Lung (tissue), 16 donors: ENCODE results near the gene SOBP. TPM values are rescaled to one million over a fixed set of nuclear protein-coding genes. Genes with fewer than 3 reads are reported as not detected.

ENCODE experiments used
- ATAC-seq: fragments of 200-7000 bp; cut with Tn5 transposase; one replicate; pipeline ENCODE4 v1.9.1; 2020; ENCODE audit warnings: moderate number of reproducible peaks; ENCODE audit not compliant: insufficient read depth, low FRiP score
- DNase-seq, 3 donors: peaks; one replicate each; pipeline ENCODE4 v3.0.0-alpha.2; 2013 to 2017
- H3K27ac ChIP-seq, 2 donors: one replicate each; pipeline ENCODE4 v1.5.1; 2013; ENCODE audit warnings: mild to moderate bottlenecking in 2 of 2, moderate library complexity in 2 of 2, control low read depth in 1 of 2, inconsistent platforms in 1 of 2, low read depth in 1 of 2, low read length in 1 of 2
- H3K27me3 ChIP-seq, 3 donors: one replicate each; pipeline ENCODE4 v1.5.1; 2013; ENCODE audit warnings: low read length in 2 of 3; ENCODE audit not compliant: control insufficient read depth in 3 of 3, insufficient read depth in 3 of 3
- H3K36me3 ChIP-seq, 4 donors: one replicate each; pipeline ENCODE4 v1.5.1; 2013; ENCODE audit warnings: low read length in 4 of 4, mild to moderate bottlenecking in 1 of 4, moderate library complexity in 1 of 4; ENCODE audit not compliant: control insufficient read depth in 4 of 4, insufficient read depth in 4 of 4
- H3K4me1 ChIP-seq, 5 donors: one replicate each; pipeline ENCODE4 v1.5.1; 2013; ENCODE audit warnings: low read length in 5 of 5, mild to moderate bottlenecking in 2 of 5, moderate library complexity in 1 of 5; ENCODE audit not compliant: control insufficient read depth in 5 of 5, insufficient read depth in 5 of 5
- H3K4me3 ChIP-seq: one replicate; pipeline ENCODE4 v1.5.1; 2013; ENCODE audit warnings: mild to moderate bottlenecking, control low read depth, moderate library complexity
- H3K9ac ChIP-seq, 2 donors: one replicate each; pipeline ENCODE4 v1.5.1; 2013; ENCODE audit warnings: low read length in 2 of 2, control low read depth in 1 of 2; ENCODE audit not compliant: insufficient read depth in 1 of 2
- H3K9me3 ChIP-seq, 4 donors: one replicate each; pipeline ENCODE4 v1.5.1; 2013; ENCODE audit warnings: low read length in 3 of 4, mild to moderate bottlenecking in 1 of 4, moderate library complexity in 1 of 4; ENCODE audit not compliant: control insufficient read depth in 4 of 4, insufficient read depth in 3 of 4
- WGBS, 2 donors: extraction: QIAGEN DNeasy Blood & Tissue Kit; methylation state at CpG; one replicate each; pipeline ENCODE4 v1.1.7; 2013; 5-methylcytosine and 5-hydroxymethylcytosine counted together
- long read RNA-seq, 5 donors: transcript quantifications; one replicate each; lab custom pipeline, GENCODE V29; 2026
- polyA plus RNA-seq, 2 donors: library from polyadenylated mRNA; stranded (reverse); fragments of 200-250 nt; gene quantifications; one replicate each; pipeline ENCODE4 v1.2.1, GENCODE V29; 2013
- total RNA-seq, 2 donors: library from RNA; depleted of rRNA in 1 of 2; stranded (reverse); fragments of >200 nt in 1 of 2; gene quantifications; one replicate each; pipeline ENCODE4 v1.2.1, GENCODE V29; 2014 to 2021
- TF ChIP-seq, protein P1 (sequence below): IDR thresholded peaks from 2 replicates; pipeline ENCODE4 v1.5.1; 2012; ENCODE audit warnings: mild to moderate bottlenecking; ENCODE audit errors: control extremely low read depth, extremely low read depth
- donor health status: control.
- donor health status: control.
- donor health status: Bipolar disorder and iron deficiency.
- donor health status: healthy.
- donor health status: DM: yes; HTN: yes; CAD: no.

SOBP gene
- total RNA-seq (10 to 100 TPM in 1 of 2 donors, 1 to 10 TPM in 1; 9.2 to 14.5 TPM), polyA plus RNA-seq (1 to 10 TPM; 1.6 to 2.5 TPM)
- long read RNA-seq, donor 1, partial matches to known transcripts = 30 of 30 reads
- long read RNA-seq, donor 1, other reads (novel, unspliced or antisense) = 0 of 30 reads
- long read RNA-seq, donor 2 = 0 reads
- long read RNA-seq, donor 3 = 0 reads
- long read RNA-seq, donor 4 = 0 reads
- long read RNA-seq, donor 5 = 0 reads

- Histone ChIP-seq H3K36me3 (no peaks in the 10 kb centered on the region), H3K27me3 (peaks cover 0 to 27% (median 11%) of the 10 kb centered on the region in 3 donors), H3K9me3 (peaks cover 0 to 2% (median 0%) of the 10 kb centered on the region in 4 donors), H3K9ac (peak within 1 kb of the TSS; percentile 44 to 59), H3K27ac (peak within 1 kb of the TSS; percentile 48 to 84), H3K4me3 (peak within 1 kb of the TSS; percentile 78), H3K4me1 (peaks cover 2 to 50% (median 20%) of the 10 kb centered on the region in 5 donors)
- ATAC-seq = peak; percentile 20
- TF ChIP-seq, protein P1, sequence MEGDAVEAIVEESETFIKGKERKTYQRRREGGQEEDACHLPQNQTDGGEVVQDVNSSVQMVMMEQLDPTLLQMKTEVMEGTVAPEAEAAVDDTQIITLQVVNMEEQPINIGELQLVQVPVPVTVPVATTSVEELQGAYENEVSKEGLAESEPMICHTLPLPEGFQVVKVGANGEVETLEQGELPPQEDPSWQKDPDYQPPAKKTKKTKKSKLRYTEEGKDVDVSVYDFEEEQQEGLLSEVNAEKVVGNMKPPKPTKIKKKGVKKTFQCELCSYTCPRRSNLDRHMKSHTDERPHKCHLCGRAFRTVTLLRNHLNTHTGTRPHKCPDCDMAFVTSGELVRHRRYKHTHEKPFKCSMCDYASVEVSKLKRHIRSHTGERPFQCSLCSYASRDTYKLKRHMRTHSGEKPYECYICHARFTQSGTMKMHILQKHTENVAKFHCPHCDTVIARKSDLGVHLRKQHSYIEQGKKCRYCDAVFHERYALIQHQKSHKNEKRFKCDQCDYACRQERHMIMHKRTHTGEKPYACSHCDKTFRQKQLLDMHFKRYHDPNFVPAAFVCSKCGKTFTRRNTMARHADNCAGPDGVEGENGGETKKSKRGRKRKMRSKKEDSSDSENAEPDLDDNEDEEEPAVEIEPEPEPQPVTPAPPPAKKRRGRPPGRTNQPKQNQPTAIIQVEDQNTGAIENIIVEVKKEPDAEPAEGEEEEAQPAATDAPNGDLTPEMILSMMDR = no peak
- peak; percentile 83 to 93 (median 88) for DNase-seq
- 0 to 1% methylated on average over 78 to 130 of the region's 130 CpGs for WGBS, 2 donors
Measured at GRCh38 chr6:107489636-107490565, at the start of gene SOBP. Gene SOBP (plus strand): TSS chr6:107490117. CDS start chr6:107490617, 500 bp downstream.

GRCh38 chr6:107440936-107441335, 49.0 kb upstream of the SOBP start:
- H3K27me3 ChIP-seq = no peaks in the 10 kb centered on the region
- H3K36me3 ChIP-seq = peaks cover 0 to 2% (median 0%) of the 10 kb centered on the region in 4 donors
- H3K9me3 ChIP-seq = no peaks in the 10 kb centered on the region
- H3K4me1 ChIP-seq = peaks cover 0 to 10% (median 0%) of the 10 kb centered on the region in 5 donors
- TF ChIP-seq, protein P1 = no peak
- H3K27ac ChIP-seq = no peak overlapping the region
- DNase-seq (no peak), ATAC-seq (no peak)
- H3K9ac ChIP-seq = no peak overlapping the region
- H3K4me3 ChIP-seq = no peak overlapping the region

DNA sequence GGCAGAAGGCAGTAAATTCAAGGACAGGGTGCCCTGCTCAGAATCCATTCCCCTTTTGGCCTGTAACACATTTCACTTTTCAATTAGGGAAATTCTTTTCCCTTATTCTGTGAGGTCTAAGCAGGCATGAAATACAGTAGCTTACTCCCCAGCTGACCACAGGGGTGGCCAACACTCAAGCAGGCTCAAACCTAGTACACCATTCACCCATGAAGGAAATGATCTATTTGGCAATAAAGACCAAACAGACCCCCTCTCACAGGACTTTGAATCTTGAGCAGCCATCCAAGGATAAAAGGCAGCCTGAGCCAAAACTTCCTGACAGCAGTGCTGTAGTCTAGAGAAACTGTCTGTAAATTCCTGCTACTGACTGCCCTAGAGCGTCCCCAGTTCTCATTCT, 48.2 kb upstream of the SOBP start:
- Histone ChIP-seq H3K27me3 (no peaks in the 10 kb centered on the region), H3K36me3 (peaks cover 0 to 2% (median 0%) of the 10 kb centered on the region in 4 donors), H3K9me3 (no peaks in the 10 kb centered on the region), H3K9ac (no peak overlapping the region), H3K4me3 (no peak overlapping the region), H3K27ac (no peak overlapping the region), H3K4me1 (peaks cover 0 to 10% (median 0%) of the 10 kb centered on the region in 5 donors)
- TF ChIP-seq, protein P1 = no peak
- ATAC-seq (no peak), DNase-seq (no peak)
- WGBS, 2 donors = 95 to 97% methylated on average over 1 of the region's 1 CpG
